Motor neuron (in vitro differentiated cells): ENCODE results near the gene VPS36. TPM values are rescaled to one million over a fixed set of nuclear protein-coding genes. Genes with fewer than 3 reads are reported as not detected.
"Not testable (repeated sequence)": the region's sequence is repeated elsewhere in the genome, so short reads cannot be mapped to it uniquely, and the experiment has no call there.

Source experiments
- ATAC-seq, 8 experiments: fragments of 200-7000 bp; cut with Tn5 transposase; replicated peaks in 6 of 8; 2 replicates each; pipeline ENCODE4 v1.8.0; 2021; ENCODE audit warnings: mild to moderate bottlenecking in 8 of 8, moderate library complexity in 8 of 8
- H3K27ac ChIP-seq, 2 donors: fragments of 250-450 bp; sonication (Bioruptor Pico); 2 replicates each; pipeline ENCODE4 v1.9.0; 2021; ENCODE audit warnings: antibody characterized with exemption in 2 of 2, mild to moderate bottlenecking in 2 of 2, moderate library complexity in 1 of 2
- H3K4me1 ChIP-seq, 2 donors: fragments of 250-450 bp; sonication (Bioruptor Pico); replicated peaks in 1 of 2; 2 replicates each; pipeline ENCODE4 v1.6.1; 2021; ENCODE audit warnings: antibody characterized with exemption in 2 of 2, mild to moderate bottlenecking in 2 of 2, moderate library complexity in 1 of 2
- H3K4me3 ChIP-seq, 5 donors: fragments of 250-450 bp; sonication (Bioruptor Pico); 2 replicates each; pipeline ENCODE4 v1.9.0; 2021; ENCODE audit warnings: antibody characterized with exemption in 5 of 5, mild to moderate bottlenecking in 5 of 5, moderate library complexity in 4 of 5
- WGBS, 10 experiments: fragments of 450-650 bp; shearing (Covaris generic); methylation state at CpG; one replicate each; pipeline ENCODE4 v1.0.0; 2022; 5-methylcytosine and 5-hydroxymethylcytosine counted together
- in situ Hi-C, 9 experiments: fragments of 400-800 bp; cut with MboI; loops; one replicate each; pipeline ENCODE4 v1.15.0; 2021; ENCODE audit warnings: low sequenced_read_pairs in 9 of 9, low pct_unique_long_range_greater_than_20kb in 2 of 9; ENCODE audit not compliant: unreplicated experiment in 9 of 9
- total RNA-seq, 8 experiments: library from RNA; unstranded; fragments of 300-600 nt; gene quantifications; 2 replicates each; pipeline versions ENCODE4 v1.2.3 to v1.2.4, GENCODE V29; 2022

VPS36 gene
- total RNA-seq, 8 experiments from 2014 or later, result 22.3 to 61.9 (median 31.3) TPM

GRCh38 chr13:52394586-52394985, 55.8 kb downstream of the VPS36 start:
- no peak overlapping the region for H3K4me3 ChIP-seq
- no peaks in the 10 kb centered on the region for H3K4me1 ChIP-seq
- no peak overlapping the region for H3K27ac ChIP-seq
- WGBS, 10 experiments, result 17 to 83% (median 57%) methylated on average over 1 to 2 of the region's 2 CpGs; no CpG with 5 or more reads in 1 of the 10 experiments
- no peak for ATAC-seq
- in situ Hi-C loops, result no loop called here

GRCh38 chr13:52393572-52394357, 56.7 kb downstream of the VPS36 start:
- no peaks in the 10 kb centered on the region for H3K4me1 ChIP-seq

GRCh38 chr13:52387721-52388120, 62.7 kb downstream of the VPS36 start:
- no peak overlapping the region for H3K4me3 ChIP-seq
- no peak for ATAC-seq
- H3K27ac ChIP-seq, result no peak overlapping the region
- in situ Hi-C loops, result no loop called here
- no peaks in the 10 kb centered on the region for H3K4me1 ChIP-seq

More at GRCh38 chr13:52393572-52394357, 56.7 kb downstream of the VPS36 start:
- in situ Hi-C loops, result no loop called here
- Histone ChIP-seq H3K27ac (no peak overlapping the region), H3K4me3 (no peak overlapping the region)
- WGBS, 10 experiments, result 56 to 92% (median 79%) methylated on average over 1 to 8 of the region's 8 CpGs; no CpG with 5 or more reads in 1 of the 10 experiments
- ATAC-seq, result no peak

GRCh38 chr13:52385870-52386269, 64.6 kb downstream of the VPS36 start:
- Histone ChIP-seq H3K4me1 (no peaks in the 10 kb centered on the region), H3K27ac (no peak overlapping the region), H3K4me3 (no peak overlapping the region)
- in situ Hi-C loops, result no loop called here
- WGBS, 10 experiments, result 67 to 85% (median 80%) methylated on average over 1 to 4 of the region's 4 CpGs; no CpG with 5 or more reads in 7 of the 10 experiments
- no peak for ATAC-seq

- Histone ChIP-seq H3K27ac (no peak overlapping the region), H3K4me1 (no peaks in the 10 kb centered on the region), H3K4me3 (no peak overlapping the region)
- WGBS, 10 experiments, result 60 to 100% (median 100%) methylated on average over 1 of the region's 1 CpG; no CpG with 5 or more reads in 7 of the 10 experiments
- in situ Hi-C loops, result no loop called here
- no peak for ATAC-seq
These were observed 67.1 kb downstream of the VPS36 start for GRCh38 chr13:52383366-52383765.

GRCh38 chr13:52378312-52378711, 72.1 kb downstream of the VPS36 start:
- in situ Hi-C loops, result no loop called here
- no peak for ATAC-seq
- H3K27ac ChIP-seq, result no peak overlapping the region
- H3K4me1 ChIP-seq, result no peaks in the 10 kb centered on the region
- H3K4me3 ChIP-seq, result no peak overlapping the region
- WGBS, 10 experiments, result 83 to 98% (median 94%) methylated on average over 2 to 14 of the region's 22 CpGs; no CpG with 5 or more reads in 5 of the 10 experiments

GRCh38 chr13:52377898-52378297, 72.5 kb downstream of the VPS36 start:
- WGBS, 10 experiments, result 70 to 100% (median 95%) methylated on average over 3 to 7 of the region's 21 CpGs; no CpG with 5 or more reads in 4 of the 10 experiments
- Histone ChIP-seq H3K27ac (no peak overlapping the region), H3K4me3 (no peak overlapping the region), H3K4me1 (no peaks in the 10 kb centered on the region)
- no peak for ATAC-seq
- in situ Hi-C loops, result no loop called here

- 0 to 33% (median 0%) methylated on average over 1 of the region's 1 CpG; no CpG with 5 or more reads in 2 of the 10 experiments for WGBS, 10 experiments
These were observed 75.5 kb downstream of the VPS36 start for GRCh38 chr13:52374873-52375411.

GRCh38 chr13:52374389-52374788, 76.0 kb downstream of the VPS36 start:
- no peak overlapping the region for H3K27ac ChIP-seq
- peaks cover 0 to 3% of the 10 kb centered on the region in 2 donors for H3K4me1 ChIP-seq
- in situ Hi-C loops, result no loop called here
- ATAC-seq, result no peak
- 47 to 100% (median 93%) methylated on average over 2 to 4 of the region's 4 CpGs for WGBS, 10 experiments
- H3K4me3 ChIP-seq, result no peak overlapping the region

More at GRCh38 chr13:52374873-52375411, 75.5 kb downstream of the VPS36 start:
- H3K4me1 ChIP-seq, result peaks cover 0 to 3% of the 10 kb centered on the region in 2 donors
- ATAC-seq, result no peak
- no peak overlapping the region for H3K27ac ChIP-seq
- in situ Hi-C loops, result no loop called here
- H3K4me3 ChIP-seq, result no peak overlapping the region

- H3K4me1 ChIP-seq, ATAC-seq, H3K4me3 ChIP-seq, H3K27ac ChIP-seq, in situ Hi-C loops: not testable (repeated sequence)
- WGBS, 10 experiments, result 80 to 100% (median 100%) methylated on average over 1 of the region's 1 CpG; no CpG with 5 or more reads in 7 of the 10 experiments
These were observed 77.2 kb downstream of the VPS36 start for GRCh38 chr13:52373277-52373676.

- Histone ChIP-seq H3K4me1 (peaks cover 0 to 3% of the 10 kb centered on the region in 2 donors), H3K27ac (no peak overlapping the region), H3K4me3 (no peak overlapping the region)
- peak in 4 of 8 experiments; percentile 18 to 54 (median 38) for ATAC-seq
- WGBS, 10 experiments, result 0 to 68% (median 41%) methylated on average over 1 to 3 of the region's 3 CpGs; no CpG with 5 or more reads in 4 of the 10 experiments
- in situ Hi-C loops, result no loop called here
These were observed 78.6 kb downstream of the VPS36 start for GRCh38 chr13:52371736-52372247.

GRCh38 chr13:52366291-52366690, 84.1 kb downstream of the VPS36 start:
- no peak overlapping the region for H3K4me3 ChIP-seq
- WGBS, 10 experiments, result 70 to 100% (median 92%) methylated on average over 1 to 4 of the region's 4 CpGs; no CpG with 5 or more reads in 2 of the 10 experiments
- no peak overlapping the region for H3K27ac ChIP-seq
- H3K4me1 ChIP-seq, result no peaks in the 10 kb centered on the region
- in situ Hi-C loops, result no loop called here
- ATAC-seq, result no peak
